SK-N-SH (cell line): ENCODE measurements around the gene CRIP2. TPM values are rescaled to one million over a fixed set of nuclear protein-coding genes. Genes with fewer than 3 reads are reported as not detected.

Source experiments
- CTCF ChIA-PET: fragments of 300-600, 350-600 bp; formaldehyde crosslinking; extraction: SDS; loops from one replicate; lab custom pipeline; 2021; lab: Yijun Ruan, JAX
- POLR2A ChIA-PET: fragments of 350-600 bp; sonication (Branson Sonifier 250); formaldehyde crosslinking; extraction: SDS; loops from one replicate; lab custom pipeline; 2020; ENCODE audit warnings: antibody characterized with exemption, inconsistent platforms; lab: Yijun Ruan, JAX
- DNase-seq: peaks from one replicate; pipeline ENCODE4 v3.0.0; 2012
- H2AFZ ChIP-seq: fragments of 200-600 bp; sonication (generic); 2 replicates; pipeline ENCODE4 v1.8.1; 2016; ENCODE audit warnings: antibody characterized with exemption, mild to moderate bottlenecking, low read depth
- H3F3A ChIP-seq: fragments of 200-600 bp; sonication (generic); replicated peaks from 2 replicates; pipeline ENCODE3; 2016; ENCODE audit warnings: antibody characterized with exemption, mild to moderate bottlenecking; ENCODE audit not compliant: insufficient read depth
- H3K27ac ChIP-seq, 2 experiments: fragments of 200-500 bp in 1 of 2; fragments of 200-600 bp in 1 of 2; sonication (Bioruptor generic) in 1 of 2; sonication (generic), shearing (Covaris generic) in 1 of 2; 2 replicates each; pipeline versions ENCODE4 v1.5.1 to v1.6.1; 2014 to 2016; ENCODE audit warnings: low read depth in 2 of 2, inconsistent platforms in 1 of 2, low read length in 1 of 2, mild to moderate bottlenecking in 1 of 2, mixed read lengths in 1 of 2
- H3K27me3 ChIP-seq: fragments of 200-600 bp; sonication (generic), shearing (Covaris generic); 2 replicates; pipeline ENCODE4 v1.6.1; 2016; ENCODE audit warnings: mixed run types; ENCODE audit not compliant: insufficient read depth
- H3K36me3 ChIP-seq, 2 experiments: fragments of 200-500 bp in 1 of 2; fragments of 200-600 bp in 1 of 2; sonication (Bioruptor generic) in 1 of 2; sonication (generic) in 1 of 2; replicated peaks in 1 of 2; 2 replicates each; pipeline versions ENCODE3 to v1.5.1; 2014 to 2016; ENCODE audit warnings: low read length in 1 of 2, mild to moderate bottlenecking in 1 of 2; ENCODE audit not compliant: insufficient read depth in 2 of 2, control insufficient read depth in 1 of 2
- H3K4me1 ChIP-seq, 2 experiments: fragments of 200-500 bp in 1 of 2; fragments of 200-600 bp in 1 of 2; sonication (Bioruptor generic) in 1 of 2; sonication (generic), shearing (Covaris generic) in 1 of 2; 2 replicates each; pipeline versions ENCODE4 v1.5.1 to v1.6.1; 2014 to 2016; ENCODE audit warnings: low read depth in 1 of 2, low read length in 1 of 2, mixed run types in 1 of 2; ENCODE audit not compliant: insufficient read depth in 2 of 2, control insufficient read depth in 1 of 2
- H3K4me2 ChIP-seq: fragments of 200-600 bp; sonication (generic), shearing (Covaris generic); 2 replicates; pipeline ENCODE4 v1.6.1; 2017; ENCODE audit warnings: mixed run types
- H3K4me3 ChIP-seq, 2 experiments: fragments of 200-500 bp in 1 of 2; fragments of 200-600 bp in 1 of 2; sonication (Bioruptor generic) in 1 of 2; sonication (generic), shearing (Covaris generic) in 1 of 2; 2 replicates each; pipeline versions ENCODE4 v1.5.1 to v1.8.1; 2014 to 2016; ENCODE audit warnings: low read depth in 2 of 2, inconsistent platforms in 1 of 2, low read length in 1 of 2, mild to moderate bottlenecking in 1 of 2, mixed read lengths in 1 of 2, moderate library complexity in 1 of 2
- H3K79me2 ChIP-seq: fragments of 200-600 bp; sonication (generic); 2 replicates; pipeline ENCODE4 v1.8.1; 2017; ENCODE audit warnings: mild to moderate bottlenecking; ENCODE audit not compliant: insufficient read depth
- H3K9ac ChIP-seq: fragments of 200-600 bp; sonication (generic); 2 replicates; pipeline ENCODE4 v1.6.1; 2017; ENCODE audit warnings: mixed run types
- H3K9me2 ChIP-seq: fragments of 200-600 bp; sonication (generic); 2 replicates; pipeline ENCODE4 v1.6.1; 2017; ENCODE audit warnings: mixed run types
- H3K9me3 ChIP-seq: fragments of 200-600 bp; sonication (generic); 2 replicates; pipeline ENCODE4 v1.6.1; 2017; ENCODE audit warnings: mixed run types, mild to moderate bottlenecking, moderate library complexity
- H4K20me1 ChIP-seq: fragments of 200-600 bp; sonication (generic); 2 replicates; pipeline ENCODE4 v1.6.1; 2017; ENCODE audit warnings: mild to moderate bottlenecking, mixed run types; ENCODE audit not compliant: insufficient read depth
- EZH2phosphoT487 ChIP-seq: fragments of 200-600 bp; sonication (generic); IDR thresholded peaks from 2 replicates; pipeline ENCODE4 v1.6.1; 2017; ENCODE audit warnings: low read depth, mixed run types, mild to moderate bottlenecking, antibody characterized with exemption, moderate library complexity, borderline replicate concordance
- FOSL2 ChIP-seq: IDR thresholded peaks from 2 replicates; pipeline ENCODE4 v1.4.0; 2012; ENCODE audit warnings: low read depth, mild to moderate bottlenecking, moderate library complexity, borderline replicate concordance
- FOXM1 ChIP-seq: IDR thresholded peaks from 2 replicates; pipeline ENCODE4 v1.4.0; 2012; ENCODE audit warnings: low read depth, mild to moderate bottlenecking
- JUND ChIP-seq: IDR thresholded peaks from 2 replicates; pipeline ENCODE4 v1.4.0; 2012
- MXI1 ChIP-seq: IDR thresholded peaks from 2 replicates; pipeline ENCODE4 v1.6.1; 2012; ENCODE audit warnings: mild to moderate bottlenecking, low read depth, low read length, improper control_type of control experiment
- NFIC ChIP-seq: IDR thresholded peaks from 2 replicates; pipeline ENCODE4 v1.4.0; 2012; ENCODE audit warnings: borderline replicate concordance
- NRF1 ChIP-seq: IDR thresholded peaks from 2 replicates; pipeline ENCODE4 v1.6.1; 2012; ENCODE audit warnings: low read depth, mild to moderate bottlenecking, low read length
- POLR2AphosphoS5 ChIP-seq: IDR thresholded peaks from 2 replicates; pipeline ENCODE4 v1.6.1; 2012; ENCODE audit warnings: low read depth, low read length
- RCOR1 ChIP-seq: fragments of 150-350 bp; IDR thresholded peaks from 2 replicates; pipeline ENCODE4 v1.6.1; 2017; ENCODE audit warnings: antibody characterized with exemption, low read length
- RFX5 ChIP-seq: IDR thresholded peaks from 2 replicates; pipeline ENCODE4 v1.6.1; 2012; ENCODE audit warnings: mild to moderate bottlenecking, improper control_type of control experiment, low read length
- RXRA ChIP-seq: IDR thresholded peaks from 2 replicates; pipeline ENCODE4 v1.4.0; 2012; ENCODE audit warnings: low read depth, mild to moderate bottlenecking, borderline replicate concordance
- TEAD4 ChIP-seq: IDR thresholded peaks from 2 replicates; pipeline ENCODE4 v1.4.0; 2012; ENCODE audit warnings: mild to moderate bottlenecking, borderline replicate concordance; ENCODE audit not compliant: insufficient read depth
- WGBS: methylation state at CpG from one replicate; pipeline ENCODE4 v1.1.6; 2017; ENCODE audit warnings: low lambda C conversion rate; 5-methylcytosine and 5-hydroxymethylcytosine counted together
- polyA plus RNA-seq, 3 experiments: library from polyadenylated mRNA; depleted of rRNA; stranded (reverse); fragments of >200 nt; gene quantifications; 2 replicates each; pipeline ENCODE4 v1.2.3, GENCODE V29; 2012
- TF ChIP-seq, protein P1 (sequence below): IDR thresholded peaks from 2 replicates; pipeline ENCODE4 v1.4.0; 2012; ENCODE audit warnings: low read depth
- TF ChIP-seq, protein P2 (sequence below): fragments of 150-350 bp; IDR thresholded peaks from 2 replicates; pipeline ENCODE4 v1.6.1; 2017; ENCODE audit warnings: antibody characterized with exemption, low read length, low read depth, borderline replicate concordance
- TF ChIP-seq, protein P3 (sequence below): IDR thresholded peaks from 2 replicates; pipeline ENCODE4 v1.6.1; 2012; ENCODE audit warnings: mild to moderate bottlenecking, low read depth, low read length, moderate library complexity
- TF ChIP-seq, protein P4 (sequence below): fragments of 150-350 bp; IDR thresholded peaks from 2 replicates; pipeline ENCODE4 v1.6.1; 2016; ENCODE audit warnings: mild to moderate bottlenecking, low read depth, low read length
- TF ChIP-seq, protein P5 (sequence below): IDR thresholded peaks from 2 replicates; pipeline ENCODE4 v1.4.0; 2012; ENCODE audit warnings: low read depth, borderline replicate concordance

The CRIP2 gene
- polyA plus RNA-seq, 1 of the 3 experiments (the other 2 are of a cell fraction): 335 TPM

DNA sequence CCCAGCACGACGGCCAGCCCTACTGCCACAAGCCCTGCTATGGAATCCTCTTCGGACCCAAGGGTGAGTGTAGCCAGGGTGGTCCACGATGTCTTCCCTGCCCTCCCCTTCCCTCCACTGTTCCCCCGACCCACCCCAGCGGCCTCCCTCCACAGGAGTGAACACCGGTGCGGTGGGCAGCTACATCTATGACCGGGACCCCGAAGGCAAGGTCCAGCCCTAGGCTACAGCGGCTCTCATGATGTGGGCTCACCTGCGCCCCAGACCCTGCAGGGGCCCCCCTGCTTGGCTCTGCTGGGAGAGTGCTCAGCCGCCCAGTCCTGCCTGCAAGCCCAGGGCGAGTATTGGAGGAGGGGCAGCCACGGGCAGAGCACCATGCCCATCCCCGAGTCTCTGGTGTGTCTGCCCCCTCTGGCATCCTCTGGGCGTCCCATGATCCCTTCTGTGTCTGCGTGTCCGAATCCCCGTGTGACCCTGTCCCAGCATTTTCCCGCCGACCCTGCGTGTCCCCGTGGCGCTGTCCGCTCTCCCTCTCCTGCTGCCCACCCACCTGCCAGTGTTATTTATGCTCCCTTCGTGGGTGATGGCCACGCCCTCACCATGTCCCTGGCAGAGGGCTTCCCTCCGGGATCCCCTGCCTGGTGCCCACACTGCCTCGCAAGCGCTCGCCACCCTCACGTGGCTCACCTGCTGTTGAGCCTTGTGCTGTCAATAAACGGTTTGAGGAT lies 5.0 kb downstream of the CRIP2 start:
- Histone ChIP-seq H3K27ac (peak overlapping the region; percentile 98 to 100; a peak in 3 of 4 replicates), H3K4me2 (no peak overlapping the region), H3K79me2 (peaks cover 32% of the 10 kb centered on the region), H3F3A (peaks cover 34% of the 10 kb centered on the region), H3K4me1 (peaks cover 40 to 67% of the 10 kb centered on the region in 2 experiments; a peak in 3 of 4 replicates), H3K9me2 (no peaks in the 10 kb centered on the region), H3K9me3 (no peaks in the 10 kb centered on the region), H3K4me3 (no peak overlapping the region; a peak in 1 of 4 replicates), H3K36me3 (peaks cover 0 to 2% of the 10 kb centered on the region in 2 experiments), H2AFZ (no peak overlapping the region), H4K20me1 (peaks cover 6% of the 10 kb centered on the region; the same call in 1 of the 2 replicates), H3K9ac (no peak overlapping the region), H3K27me3 (no peaks in the 10 kb centered on the region)
- no peak for DNase-seq
- 84% methylated on average over 28 of the region's 34 CpGs for WGBS
- TF ChIP-seq, protein P1, sequence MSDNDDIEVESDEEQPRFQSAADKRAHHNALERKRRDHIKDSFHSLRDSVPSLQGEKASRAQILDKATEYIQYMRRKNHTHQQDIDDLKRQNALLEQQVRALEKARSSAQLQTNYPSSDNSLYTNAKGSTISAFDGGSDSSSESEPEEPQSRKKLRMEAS: no peak
- no peak for TF ChIP-seq RFX5
- no peak for TF ChIP-seq RCOR1
- TF ChIP-seq, protein P2, sequence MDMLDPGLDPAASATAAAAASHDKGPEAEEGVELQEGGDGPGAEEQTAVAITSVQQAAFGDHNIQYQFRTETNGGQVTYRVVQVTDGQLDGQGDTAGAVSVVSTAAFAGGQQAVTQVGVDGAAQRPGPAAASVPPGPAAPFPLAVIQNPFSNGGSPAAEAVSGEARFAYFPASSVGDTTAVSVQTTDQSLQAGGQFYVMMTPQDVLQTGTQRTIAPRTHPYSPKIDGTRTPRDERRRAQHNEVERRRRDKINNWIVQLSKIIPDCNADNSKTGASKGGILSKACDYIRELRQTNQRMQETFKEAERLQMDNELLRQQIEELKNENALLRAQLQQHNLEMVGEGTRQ: no peak
- POLR2A ChIA-PET: interaction anchor here (1.7 kb wide), 1 partner anchor 8 kb away, joined by 16 read pairs; no protein-coding TSS in a partner anchor
- CTCF ChIA-PET: interaction anchor here (1.0 to 6.9 kb wide), 8 partner anchors 9 to 114 kb away, joined by 4 to 137 read pairs (median 12); partner anchors contain the start of gene TEDC1

DNA sequence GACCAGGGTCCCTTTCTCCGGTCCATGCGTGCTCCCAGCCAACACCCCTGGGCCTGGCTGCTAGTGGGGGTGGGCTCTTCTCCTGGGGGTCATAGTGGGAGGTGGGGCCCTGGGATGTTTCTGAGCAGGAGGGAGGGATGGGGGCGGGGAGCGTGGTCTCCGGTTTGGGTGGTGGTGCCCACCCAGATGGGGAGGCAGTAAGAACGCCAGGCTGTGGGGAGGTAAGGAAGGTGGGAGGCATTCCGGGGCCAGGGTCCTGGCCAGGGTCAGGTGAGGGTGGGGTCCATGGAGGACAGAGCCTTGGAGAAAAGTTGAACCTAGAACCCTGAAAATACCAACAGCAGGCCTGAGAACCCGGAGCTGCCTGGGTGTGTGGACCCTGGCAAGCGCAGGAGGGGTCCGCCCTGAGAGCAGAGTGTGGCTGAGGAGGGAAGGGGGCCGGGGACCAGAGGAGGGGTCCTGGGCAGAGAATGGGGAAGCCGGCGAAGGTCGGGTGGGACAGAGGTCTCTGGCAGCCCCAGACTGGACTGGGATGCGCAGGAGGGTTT lies 5.7 kb downstream of the CRIP2 start:
- Histone ChIP-seq H3K4me2 (peak overlapping the region; percentile 82; the same call in 1 of the 2 replicates), H3K4me3 (no peak overlapping the region), H3K27ac (peak overlapping the region; percentile 98 to 100), H3K79me2 (peaks cover 27% of the 10 kb centered on the region), H3K9me2 (no peaks in the 10 kb centered on the region), H3K9ac (peak overlapping the region; percentile 92; the same call in 1 of the 2 replicates), H3K9me3 (no peaks in the 10 kb centered on the region), H3K36me3 (peaks cover 0 to 2% of the 10 kb centered on the region in 2 experiments), H3F3A (peaks cover 34% of the 10 kb centered on the region), H2AFZ (no peak overlapping the region), H3K4me1 (peaks cover 44 to 74% of the 10 kb centered on the region in 2 experiments; a peak in 3 of 4 replicates), H4K20me1 (peaks cover 6% of the 10 kb centered on the region; the same call in 1 of the 2 replicates), H3K27me3 (no peaks in the 10 kb centered on the region)
- DNase-seq: no peak
- POLR2A ChIA-PET: interaction anchor here (1.1 to 2.3 kb wide), 6 partner anchors 9 to 88 kb away, joined by 4 to 16 read pairs (median 4); no protein-coding TSS in a partner anchor
- CTCF ChIA-PET: interaction anchor here (0.6 to 7.2 kb wide), 35 partner anchors 10 to 361 kb away, joined by 3 to 137 read pairs (median 5); partner anchors contain the start of genes MTA1, TEDC1 and TMEM121
- 79% methylated on average over 14 of the region's 15 CpGs for WGBS
- no peak for TF ChIP-seq NFIC
- TF ChIP-seq, protein P3, sequence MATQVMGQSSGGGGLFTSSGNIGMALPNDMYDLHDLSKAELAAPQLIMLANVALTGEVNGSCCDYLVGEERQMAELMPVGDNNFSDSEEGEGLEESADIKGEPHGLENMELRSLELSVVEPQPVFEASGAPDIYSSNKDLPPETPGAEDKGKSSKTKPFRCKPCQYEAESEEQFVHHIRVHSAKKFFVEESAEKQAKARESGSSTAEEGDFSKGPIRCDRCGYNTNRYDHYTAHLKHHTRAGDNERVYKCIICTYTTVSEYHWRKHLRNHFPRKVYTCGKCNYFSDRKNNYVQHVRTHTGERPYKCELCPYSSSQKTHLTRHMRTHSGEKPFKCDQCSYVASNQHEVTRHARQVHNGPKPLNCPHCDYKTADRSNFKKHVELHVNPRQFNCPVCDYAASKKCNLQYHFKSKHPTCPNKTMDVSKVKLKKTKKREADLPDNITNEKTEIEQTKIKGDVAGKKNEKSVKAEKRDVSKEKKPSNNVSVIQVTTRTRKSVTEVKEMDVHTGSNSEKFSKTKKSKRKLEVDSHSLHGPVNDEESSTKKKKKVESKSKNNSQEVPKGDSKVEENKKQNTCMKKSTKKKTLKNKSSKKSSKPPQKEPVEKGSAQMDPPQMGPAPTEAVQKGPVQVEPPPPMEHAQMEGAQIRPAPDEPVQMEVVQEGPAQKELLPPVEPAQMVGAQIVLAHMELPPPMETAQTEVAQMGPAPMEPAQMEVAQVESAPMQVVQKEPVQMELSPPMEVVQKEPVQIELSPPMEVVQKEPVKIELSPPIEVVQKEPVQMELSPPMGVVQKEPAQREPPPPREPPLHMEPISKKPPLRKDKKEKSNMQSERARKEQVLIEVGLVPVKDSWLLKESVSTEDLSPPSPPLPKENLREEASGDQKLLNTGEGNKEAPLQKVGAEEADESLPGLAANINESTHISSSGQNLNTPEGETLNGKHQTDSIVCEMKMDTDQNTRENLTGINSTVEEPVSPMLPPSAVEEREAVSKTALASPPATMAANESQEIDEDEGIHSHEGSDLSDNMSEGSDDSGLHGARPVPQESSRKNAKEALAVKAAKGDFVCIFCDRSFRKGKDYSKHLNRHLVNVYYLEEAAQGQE: no peak
- no peak for TF ChIP-seq FOSL2
- TF ChIP-seq EZH2phosphoT487: no peak
- no peak for TF ChIP-seq MXI1
- TF ChIP-seq JUND: no peak
- TF ChIP-seq TEAD4: no peak
- TF ChIP-seq POLR2AphosphoS5: no peak
- TF ChIP-seq NRF1: no peak
- TF ChIP-seq, protein P4, sequence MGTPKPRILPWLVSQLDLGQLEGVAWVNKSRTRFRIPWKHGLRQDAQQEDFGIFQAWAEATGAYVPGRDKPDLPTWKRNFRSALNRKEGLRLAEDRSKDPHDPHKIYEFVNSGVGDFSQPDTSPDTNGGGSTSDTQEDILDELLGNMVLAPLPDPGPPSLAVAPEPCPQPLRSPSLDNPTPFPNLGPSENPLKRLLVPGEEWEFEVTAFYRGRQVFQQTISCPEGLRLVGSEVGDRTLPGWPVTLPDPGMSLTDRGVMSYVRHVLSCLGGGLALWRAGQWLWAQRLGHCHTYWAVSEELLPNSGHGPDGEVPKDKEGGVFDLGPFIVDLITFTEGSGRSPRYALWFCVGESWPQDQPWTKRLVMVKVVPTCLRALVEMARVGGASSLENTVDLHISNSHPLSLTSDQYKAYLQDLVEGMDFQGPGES: no peak
- TF ChIP-seq, protein P5, sequence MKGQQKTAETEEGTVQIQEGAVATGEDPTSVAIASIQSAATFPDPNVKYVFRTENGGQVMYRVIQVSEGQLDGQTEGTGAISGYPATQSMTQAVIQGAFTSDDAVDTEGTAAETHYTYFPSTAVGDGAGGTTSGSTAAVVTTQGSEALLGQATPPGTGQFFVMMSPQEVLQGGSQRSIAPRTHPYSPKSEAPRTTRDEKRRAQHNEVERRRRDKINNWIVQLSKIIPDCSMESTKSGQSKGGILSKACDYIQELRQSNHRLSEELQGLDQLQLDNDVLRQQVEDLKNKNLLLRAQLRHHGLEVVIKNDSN: no peak
- TF ChIP-seq RCOR1: no peak
- no peak for TF ChIP-seq RXRA
- TF ChIP-seq FOXM1: no peak
